DOHH2 (cell line): ENCODE results near the gene CDK17.

Source experiments
- EZH2phosphoT487 ChIP-seq: fragments of 200-600 bp; sonication (generic); IDR thresholded peaks from 2 replicates; pipeline ENCODE4 v1.6.1; 2017; ENCODE audit warnings: borderline replicate concordance, mild to moderate bottlenecking, antibody characterized with exemption, low read length, moderate library complexity, mixed read lengths
- TF ChIP-seq, protein P1 (sequence below): fragments of 200-600 bp; sonication (generic); IDR thresholded peaks from one replicate; pipeline ENCODE4 v1.5.1; 2014; ENCODE audit warnings: antibody characterized with exemption, mild to moderate bottlenecking, low read depth, low read length; ENCODE audit not compliant: poor library complexity, severe bottlenecking

DNA sequence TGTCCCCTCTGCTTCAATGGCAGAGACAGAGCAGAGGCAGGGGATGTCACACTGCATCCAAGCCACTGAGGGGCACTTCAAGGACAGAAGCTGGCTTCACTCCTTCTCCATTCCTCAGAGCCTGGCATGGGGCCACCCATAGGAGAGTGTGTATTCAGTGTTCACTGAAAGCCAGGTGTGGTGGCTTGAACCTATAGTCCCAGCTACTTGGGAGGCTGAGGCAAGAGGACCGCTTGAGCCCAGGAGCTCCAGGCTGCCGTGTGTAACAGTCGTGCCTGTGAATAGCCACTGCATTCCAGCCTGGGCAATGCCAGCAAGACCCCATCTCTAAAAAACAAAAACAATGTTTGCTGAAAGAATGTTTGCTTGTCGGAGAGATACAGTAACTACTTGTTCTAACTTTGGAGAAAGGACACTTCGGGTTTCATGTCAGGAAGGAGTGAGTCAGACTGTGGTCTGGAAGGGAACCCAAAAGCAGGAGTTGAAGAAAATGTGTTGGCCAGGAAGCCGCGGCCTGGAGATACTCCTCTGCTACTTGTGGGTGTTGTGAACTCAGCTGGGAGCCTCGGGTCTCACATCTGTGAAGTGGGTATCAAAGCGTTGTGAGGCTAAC is 162.7 kb downstream of the CDK17 start:
- TF ChIP-seq, protein P1, sequence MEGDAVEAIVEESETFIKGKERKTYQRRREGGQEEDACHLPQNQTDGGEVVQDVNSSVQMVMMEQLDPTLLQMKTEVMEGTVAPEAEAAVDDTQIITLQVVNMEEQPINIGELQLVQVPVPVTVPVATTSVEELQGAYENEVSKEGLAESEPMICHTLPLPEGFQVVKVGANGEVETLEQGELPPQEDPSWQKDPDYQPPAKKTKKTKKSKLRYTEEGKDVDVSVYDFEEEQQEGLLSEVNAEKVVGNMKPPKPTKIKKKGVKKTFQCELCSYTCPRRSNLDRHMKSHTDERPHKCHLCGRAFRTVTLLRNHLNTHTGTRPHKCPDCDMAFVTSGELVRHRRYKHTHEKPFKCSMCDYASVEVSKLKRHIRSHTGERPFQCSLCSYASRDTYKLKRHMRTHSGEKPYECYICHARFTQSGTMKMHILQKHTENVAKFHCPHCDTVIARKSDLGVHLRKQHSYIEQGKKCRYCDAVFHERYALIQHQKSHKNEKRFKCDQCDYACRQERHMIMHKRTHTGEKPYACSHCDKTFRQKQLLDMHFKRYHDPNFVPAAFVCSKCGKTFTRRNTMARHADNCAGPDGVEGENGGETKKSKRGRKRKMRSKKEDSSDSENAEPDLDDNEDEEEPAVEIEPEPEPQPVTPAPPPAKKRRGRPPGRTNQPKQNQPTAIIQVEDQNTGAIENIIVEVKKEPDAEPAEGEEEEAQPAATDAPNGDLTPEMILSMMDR: no peak
- TF ChIP-seq EZH2phosphoT487: no peak
